ENCODE measurements around the gene HSPA1L.
"Not testable (repeated sequence)": the region's sequence is repeated elsewhere in the genome, so short reads cannot be mapped to it uniquely, and the experiment has no call there.

Gene HSPA1L

DNA sequence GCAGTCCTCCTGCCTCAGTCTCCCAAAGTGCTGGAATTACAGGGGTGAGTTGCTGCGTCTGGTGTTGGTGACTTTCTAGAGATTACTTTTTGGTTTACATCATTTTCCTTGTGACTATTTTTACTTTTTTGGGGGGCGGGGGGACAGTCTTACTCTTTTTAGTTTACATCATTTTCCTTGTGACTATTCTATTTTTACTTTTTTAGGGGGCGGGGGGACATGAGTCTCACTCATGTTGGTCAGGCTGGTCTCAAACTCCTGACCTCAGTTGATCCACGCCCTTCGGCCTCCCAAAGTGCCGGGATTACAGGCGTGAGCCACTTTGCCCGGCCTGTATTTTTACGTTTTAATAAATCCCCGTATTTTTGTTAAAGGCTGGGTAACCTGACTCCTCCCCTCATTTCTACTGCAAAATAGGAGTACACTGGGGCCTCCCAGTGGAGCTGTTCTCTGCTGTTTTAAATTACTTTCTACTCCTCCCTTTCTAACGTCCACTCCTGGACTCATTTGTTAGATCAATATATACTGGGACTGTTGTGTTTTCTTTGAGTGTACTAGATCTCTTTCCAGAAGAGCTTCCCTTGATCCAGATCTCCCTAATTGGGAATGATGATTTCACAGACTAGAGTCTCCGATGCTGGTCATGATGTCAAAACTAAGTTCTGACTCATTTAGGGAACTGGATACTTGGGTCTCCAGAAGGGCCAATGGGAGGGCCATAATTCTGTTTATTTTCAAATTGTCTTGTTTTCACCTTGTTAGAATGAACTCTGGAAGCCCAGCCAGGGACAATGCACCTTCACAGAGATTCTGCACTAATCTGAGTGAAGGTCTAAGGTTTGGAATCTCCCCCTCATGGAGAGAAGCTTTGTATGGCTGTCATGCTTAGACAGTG is 21.6 kb upstream of the HSPA1L start:
- no peak for DNase-seq

DNA sequence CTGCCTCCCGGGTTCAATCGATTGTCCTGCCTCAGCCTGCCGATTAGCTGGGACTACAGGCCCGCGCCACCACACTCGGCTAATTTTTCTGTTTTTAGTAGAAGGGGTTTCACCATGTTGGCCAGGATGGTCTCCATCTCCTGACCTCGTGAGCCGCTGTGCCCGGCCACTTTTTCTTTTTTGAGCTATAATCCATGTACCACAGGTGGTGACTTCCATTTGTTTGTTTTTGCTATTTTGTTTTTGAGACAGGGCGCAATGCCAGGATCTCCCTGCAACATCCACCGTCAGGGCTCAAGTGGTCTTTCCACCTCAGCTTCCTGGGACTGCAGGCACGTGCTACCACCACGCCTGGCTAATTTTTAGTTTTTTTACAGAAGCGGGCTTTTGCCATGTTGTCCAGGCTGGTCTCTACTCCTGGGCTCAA is 21.0 kb upstream of the HSPA1L start:
- no peak for DNase-seq

DNA sequence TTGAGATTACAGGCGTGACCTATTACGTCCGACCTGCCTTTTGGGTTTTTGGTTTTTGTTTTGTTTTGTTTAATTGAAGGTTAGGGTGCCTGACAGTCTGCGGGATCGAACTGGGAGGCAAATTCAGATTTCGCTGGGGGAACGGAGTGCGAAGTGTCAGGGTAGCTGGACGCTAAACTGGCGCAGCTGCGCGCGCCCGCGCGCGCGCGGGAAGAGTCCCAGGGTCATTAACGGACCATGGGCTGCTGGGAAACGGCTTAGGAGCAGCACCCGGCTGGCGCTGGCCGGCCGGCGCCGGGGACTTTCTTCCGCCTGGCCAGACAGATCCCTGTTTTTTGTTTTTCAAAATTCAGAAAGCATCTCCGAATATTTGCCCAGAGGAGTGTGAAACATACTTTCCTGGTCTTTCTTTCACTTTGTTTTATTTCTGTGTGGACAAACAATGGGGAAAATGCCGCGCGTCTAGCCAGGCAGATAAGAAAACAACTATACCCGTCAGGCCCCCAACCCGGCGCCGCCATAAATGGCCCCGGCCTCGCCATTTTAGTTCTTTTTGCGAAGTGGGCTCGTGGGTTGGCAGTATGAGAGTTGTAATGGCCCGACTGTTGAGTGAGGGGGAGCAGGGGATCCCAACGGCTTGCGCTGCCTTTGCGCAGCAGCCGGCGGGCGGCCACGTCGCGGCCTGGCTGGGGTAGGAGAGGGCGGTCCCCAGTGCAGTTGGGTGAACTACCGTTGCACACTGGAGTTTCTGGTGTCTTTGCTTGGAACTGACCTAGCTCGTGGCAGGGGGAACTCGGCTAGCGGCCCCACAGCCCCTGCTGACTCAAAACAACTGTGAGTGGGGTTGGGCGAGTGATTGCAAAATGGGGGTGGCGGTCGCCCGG is 19.5 kb upstream of the HSPA1L start:
- DNase-seq: peak; percentile 41

DNA sequence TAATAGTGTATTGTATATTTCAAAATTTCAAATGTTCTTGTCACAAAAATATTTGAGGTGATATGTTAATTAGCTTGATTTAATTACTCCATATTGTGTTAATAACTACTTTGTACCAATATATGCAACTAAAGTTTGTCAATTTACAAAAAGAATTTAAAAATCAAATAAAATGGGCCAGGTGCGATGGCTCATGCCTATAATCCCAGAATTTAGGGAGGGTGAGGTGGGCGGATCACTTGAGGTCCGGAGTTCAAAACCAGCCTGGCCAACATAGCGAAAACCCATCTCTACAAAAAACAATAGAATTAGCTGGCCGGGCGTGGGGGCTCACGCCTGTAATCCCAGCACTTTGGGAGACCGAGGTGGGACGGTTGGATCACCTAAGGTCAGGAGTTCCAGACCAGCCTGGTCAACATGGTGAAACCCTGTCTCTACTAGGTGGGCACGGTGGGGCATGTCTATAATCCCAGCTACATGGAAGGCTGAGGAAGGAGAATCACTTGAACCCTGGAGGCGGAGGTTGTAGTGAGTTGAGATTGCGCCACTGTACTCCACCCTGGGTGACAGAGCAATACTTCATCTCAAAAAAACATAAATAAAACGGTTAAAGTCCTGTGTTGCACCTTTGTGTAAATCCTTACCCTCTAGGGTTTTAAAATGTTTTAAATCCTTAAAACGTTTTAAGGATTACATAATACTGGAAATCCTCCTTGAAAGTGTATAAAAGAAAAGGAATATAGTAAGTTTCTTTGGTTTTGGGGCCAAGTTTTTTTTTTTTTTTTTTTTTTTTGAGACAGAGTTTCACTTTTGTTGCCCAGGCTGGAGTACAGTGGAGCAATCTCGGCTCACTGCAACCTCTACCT is 16.5 kb upstream of the HSPA1L start:
- no peak for DNase-seq

DNA sequence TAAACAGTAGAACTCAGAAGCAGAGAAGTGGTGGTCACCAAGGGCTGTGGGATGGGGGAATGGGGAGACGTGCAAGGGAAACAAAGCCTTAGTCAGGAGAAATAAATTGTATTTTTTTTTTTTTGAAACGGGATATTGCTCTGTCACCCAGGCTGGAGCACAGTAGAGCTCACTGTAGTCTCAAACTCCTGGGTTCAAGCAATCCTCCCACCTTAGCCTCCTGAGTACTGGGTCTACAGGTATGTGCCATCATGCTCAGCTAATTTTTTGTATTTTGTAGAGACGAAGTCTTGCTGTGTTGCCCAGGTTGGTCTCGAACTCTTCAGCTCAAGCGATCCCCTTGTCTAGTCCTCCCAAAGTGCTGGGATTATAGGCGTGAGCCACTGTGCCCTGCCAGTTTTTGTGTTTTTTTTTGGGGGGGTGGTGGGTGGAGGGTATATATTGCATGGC is 15.8 kb upstream of the HSPA1L start:
- DNase-seq: no peak

DNA sequence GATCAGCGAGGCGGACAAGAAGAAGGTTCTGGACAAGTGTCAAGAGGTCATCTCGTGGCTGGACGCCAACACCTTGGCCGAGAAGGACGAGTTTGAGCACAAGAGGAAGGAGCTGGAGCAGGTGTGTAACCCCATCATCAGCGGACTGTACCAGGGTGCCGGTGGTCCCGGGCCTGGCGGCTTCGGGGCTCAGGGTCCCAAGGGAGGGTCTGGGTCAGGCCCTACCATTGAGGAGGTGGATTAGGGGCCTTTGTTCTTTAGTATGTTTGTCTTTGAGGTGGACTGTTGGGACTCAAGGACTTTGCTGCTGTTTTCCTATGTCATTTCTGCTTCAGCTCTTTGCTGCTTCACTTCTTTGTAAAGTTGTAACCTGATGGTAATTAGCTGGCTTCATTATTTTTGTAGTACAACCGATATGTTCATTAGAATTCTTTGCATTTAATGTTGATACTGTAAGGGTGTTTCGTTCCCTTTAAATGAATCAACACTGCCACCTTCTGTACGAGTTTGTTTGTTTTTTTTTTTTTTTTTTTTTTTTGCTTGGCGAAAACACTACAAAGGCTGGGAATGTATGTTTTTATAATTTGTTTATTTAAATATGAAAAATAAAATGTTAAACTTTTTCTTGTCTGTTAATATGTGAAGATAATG is 14.7 kb upstream of the HSPA1L start:
- peak; percentile 40 for DNase-seq

DNA sequence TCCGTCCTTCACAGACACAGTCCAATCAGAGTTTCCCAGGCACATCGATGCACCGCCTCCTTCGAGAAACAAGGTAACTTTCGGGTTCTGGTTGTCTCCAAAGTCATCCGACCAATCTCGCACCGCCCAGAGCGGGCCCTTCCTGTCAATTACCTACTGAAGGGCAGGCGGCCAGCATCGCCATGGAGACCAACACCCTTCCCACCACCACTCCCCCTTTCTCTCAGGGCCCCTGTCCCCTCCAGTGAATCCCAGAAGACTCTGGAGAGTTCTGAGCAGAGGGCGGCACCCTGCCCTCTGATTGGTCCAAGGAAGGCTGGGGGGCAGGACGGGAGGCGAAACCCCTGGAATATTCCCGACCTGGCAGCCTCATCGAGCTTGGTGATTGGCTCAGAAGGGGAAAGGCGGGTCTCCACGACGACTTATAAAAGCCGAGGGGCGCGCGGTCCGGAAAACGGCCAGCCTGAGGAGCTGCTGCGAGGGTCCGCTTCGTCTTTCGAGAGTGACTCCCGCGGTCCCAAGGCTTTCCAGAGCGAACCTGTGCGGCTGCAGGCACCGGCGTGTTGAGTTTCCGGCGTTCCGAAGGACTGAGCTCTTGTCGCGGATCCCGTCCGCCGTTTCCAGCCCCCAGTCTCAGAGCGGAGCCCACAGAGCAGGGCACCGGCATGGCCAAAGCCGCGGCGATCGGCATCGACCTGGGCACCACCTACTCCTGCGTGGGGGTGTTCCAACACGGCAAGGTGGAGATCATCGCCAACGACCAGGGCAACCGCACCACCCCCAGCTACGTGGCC is 12.4 kb upstream of the HSPA1L start, which contains the start of gene HSPA1B:
Gene HSPA1B, plus strand, starts transcription at position 453 of the 794 bp plus-strand sequence. Its CDS starts 213 bp downstream, at position 666.
- peak; percentile 99 for DNase-seq

DNA sequence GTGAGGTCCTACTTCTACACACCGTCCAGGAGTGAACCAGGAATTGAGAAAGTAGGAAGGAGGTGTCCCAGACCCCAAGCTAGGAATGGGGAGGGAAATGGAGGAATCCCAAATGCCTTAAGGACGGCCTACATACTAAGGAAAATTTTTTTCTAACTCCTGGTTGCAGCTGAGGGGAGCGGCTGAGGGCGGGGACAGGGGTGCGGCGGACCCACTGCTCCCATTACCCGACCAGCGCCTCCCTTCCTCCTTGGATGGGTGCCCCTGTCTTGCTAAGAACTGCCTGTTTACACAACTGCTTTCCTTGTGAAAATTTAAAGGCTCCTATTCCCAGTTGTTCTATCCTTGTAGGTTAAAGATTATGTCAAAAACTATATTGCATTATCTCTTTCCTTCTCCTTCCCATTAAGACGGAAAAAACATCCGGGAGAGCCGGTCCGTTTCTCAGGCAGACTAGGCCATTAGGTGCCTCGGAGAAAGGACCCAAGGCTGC is 11.8 kb upstream of the HSPA1L start:
- no peak for DNase-seq

DNA sequence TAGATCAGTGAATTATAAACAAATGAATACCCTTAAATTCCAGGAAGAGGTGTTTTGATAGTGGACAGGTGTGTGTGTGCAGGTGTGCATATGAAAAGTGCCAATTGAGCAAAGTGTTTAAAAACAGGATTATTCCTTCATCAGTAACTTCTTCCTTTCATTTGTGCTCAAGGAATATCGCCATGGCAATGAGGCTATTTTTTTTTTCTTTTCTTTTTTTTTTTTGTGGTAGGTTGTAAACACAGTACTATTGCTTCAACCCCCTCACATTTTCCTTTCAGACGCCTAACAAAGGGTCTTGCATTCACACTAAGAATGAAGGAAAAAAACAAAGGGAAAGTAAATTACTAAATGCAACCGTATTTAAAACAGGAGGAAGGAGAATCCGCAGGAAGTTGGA is 10.5 kb upstream of the HSPA1L start:
- DNase-seq: no peak

DNA sequence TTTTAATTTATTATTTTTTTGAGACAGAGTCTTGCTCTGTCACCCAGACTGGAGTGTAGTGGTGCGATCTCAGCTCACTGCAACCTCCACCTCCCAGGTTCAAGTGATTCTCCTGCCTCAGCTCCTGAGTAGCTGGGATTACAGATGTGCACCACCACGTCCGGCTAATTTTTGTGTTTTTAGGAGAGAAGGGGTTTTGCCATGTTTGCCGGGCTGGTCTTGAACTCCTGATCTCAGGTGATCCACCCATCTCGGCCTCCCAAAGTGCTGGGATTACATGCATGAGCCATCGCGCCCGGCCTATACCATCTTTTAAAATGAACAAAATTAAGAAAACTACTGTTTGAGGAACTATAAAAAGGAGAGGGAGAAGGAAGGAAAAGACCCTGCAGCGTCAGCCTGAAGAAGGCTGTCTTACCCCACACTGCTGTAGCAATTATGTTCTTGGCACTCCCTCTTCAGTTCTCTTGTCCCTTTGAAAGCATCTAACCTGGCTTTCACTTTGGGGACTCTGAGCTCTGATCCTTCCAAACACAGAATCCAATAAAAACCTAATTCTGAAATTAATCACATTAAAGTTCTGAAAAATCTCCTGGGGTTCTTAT is 8.6 kb upstream of the HSPA1L start:
- not testable (repeated sequence) for DNase-seq

DNA sequence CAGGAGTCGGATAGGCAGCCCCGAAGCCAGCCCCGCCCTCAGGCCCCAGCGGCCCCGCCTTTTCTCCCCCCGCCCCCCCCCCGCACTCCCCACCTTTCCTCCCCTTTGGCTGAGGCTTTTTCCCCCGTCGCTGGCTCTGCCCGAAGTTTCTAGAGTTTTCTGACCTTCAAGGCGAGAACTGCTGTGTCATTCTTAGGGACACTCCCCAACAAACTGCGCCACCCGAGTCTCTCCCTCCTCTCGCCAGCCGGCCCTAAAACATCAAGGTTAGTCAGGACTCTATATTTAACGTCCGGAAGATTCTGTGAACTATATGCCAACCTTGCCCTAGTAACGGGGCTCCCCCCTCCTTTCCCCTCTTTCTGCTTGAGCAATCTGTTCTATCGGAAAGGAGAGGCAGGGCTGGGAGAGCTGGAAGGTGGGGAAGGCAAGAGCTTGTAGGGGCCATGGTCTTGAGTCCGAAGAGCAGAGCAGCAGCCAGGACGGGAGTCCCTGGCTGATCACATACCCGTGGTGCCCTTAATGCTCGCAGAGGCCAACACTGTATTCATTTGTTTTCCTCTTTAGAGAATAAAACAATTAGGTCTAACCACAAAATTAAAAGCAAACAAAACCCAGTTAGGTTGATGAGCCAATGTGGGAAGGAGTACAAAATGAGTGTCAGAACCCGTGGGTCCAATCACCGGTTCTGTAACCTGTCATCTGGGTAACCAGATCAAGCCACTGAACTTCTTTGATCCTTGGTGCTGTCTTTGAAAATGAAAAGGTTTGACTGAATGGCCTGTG is 7.1 kb upstream of the HSPA1L start:
- no peak for DNase-seq

DNA sequence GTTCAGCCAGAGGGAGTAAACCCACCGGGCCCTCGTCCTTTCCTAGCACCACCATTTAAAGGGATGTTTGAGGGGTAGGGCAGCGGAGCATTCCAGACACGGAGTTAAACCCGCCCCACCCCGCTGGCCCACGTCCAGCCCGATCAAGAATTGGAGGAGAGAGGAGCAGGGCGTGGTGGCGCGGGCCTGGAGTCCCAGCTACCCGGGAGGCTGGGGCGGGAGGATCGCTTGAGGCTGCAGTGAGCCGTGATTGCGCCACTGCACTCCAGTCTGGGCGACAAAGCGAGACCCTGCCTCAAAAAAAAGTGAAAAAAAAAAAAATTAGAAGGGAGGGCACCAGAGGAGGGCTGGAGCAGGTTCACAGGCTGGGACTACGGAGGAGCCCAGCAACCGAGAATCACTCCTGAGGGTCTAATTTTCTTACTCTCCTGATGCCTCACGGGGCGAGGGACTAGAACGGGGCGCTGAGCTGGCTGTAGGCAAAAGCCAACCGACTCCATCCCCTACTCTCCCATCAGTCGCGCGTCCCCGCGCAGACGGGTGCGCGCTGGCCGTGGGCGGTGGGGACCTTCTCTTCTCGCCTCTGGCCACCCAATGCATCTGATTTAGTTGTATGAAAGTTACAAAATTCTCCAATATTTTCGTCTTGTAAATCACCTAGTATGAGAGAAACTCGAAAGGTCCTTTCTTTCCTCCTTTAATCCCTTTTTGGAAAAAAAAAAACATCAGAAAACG is 6.4 kb upstream of the HSPA1L start:
- no peak for DNase-seq

DNA sequence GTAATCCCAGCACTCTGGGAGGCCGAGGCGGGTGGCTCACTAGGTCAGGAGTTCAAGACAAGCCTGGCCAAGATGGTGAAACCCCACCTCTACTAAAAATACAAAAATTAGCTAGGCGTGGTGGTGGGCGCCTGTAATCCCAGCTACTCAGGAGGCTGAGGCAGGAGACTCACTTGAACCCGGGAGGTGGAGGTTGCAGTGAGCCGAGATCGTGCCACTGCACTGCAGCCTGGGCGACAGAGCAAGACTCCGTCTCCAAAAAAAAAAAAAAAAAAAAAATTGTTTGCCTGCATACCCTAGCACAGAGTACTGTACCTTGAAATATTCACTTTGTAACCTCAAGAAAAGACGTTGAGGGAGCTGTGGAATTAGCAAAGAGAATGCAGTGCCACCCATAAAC is 5.3 kb upstream of the HSPA1L start:
- not testable (repeated sequence) for DNase-seq

DNA sequence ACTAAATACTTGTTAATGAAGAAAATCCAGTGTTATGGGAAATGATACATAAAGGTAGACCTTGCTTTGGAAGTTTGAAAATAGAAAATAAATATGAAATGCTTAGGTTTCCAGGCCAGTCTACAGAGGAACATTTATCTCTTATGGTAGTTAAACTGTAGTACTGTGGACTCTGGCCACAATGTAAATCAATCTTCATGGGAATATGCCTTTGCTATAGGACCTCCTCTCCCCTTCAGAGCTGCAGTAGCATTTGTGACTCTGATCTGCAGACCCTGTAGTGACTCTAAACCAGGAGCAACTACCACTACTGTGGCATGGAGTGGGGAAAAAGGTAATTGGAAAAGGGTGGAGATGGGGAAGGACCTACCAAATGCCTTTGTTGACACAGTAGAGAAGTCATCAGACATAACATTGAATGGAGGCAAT is 4.8 kb upstream of the HSPA1L start:
- DNase-seq: no peak

DNA sequence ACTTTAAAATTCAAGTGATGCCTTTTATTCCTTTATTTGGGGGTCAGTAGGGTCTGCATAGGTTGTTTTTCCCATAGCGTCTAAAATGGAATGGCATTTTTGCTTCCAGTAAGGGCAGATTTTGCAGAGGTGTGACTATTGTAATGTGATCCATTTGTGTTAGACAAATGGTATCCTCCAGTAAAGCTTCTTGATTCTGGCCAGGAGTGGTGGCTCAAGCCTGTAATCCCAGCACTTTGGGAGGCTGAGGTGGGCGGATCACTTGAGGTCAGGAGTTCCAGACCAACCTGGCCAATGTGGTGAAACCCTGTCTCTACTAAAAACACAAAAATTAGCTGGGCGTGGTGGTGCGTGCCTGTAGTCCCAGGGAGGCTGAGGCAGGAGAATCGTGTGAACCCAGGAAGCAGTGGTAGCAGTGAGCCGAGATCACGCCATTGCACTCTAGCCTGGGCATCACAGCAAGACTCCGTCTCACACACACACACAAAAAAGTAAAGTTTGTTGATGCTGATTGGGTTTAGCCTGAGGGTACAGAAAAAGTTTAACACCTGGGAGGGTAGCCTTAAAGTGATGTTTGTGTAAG is 2.9 kb upstream of the HSPA1L start:
- not testable (repeated sequence) for DNase-seq

DNA sequence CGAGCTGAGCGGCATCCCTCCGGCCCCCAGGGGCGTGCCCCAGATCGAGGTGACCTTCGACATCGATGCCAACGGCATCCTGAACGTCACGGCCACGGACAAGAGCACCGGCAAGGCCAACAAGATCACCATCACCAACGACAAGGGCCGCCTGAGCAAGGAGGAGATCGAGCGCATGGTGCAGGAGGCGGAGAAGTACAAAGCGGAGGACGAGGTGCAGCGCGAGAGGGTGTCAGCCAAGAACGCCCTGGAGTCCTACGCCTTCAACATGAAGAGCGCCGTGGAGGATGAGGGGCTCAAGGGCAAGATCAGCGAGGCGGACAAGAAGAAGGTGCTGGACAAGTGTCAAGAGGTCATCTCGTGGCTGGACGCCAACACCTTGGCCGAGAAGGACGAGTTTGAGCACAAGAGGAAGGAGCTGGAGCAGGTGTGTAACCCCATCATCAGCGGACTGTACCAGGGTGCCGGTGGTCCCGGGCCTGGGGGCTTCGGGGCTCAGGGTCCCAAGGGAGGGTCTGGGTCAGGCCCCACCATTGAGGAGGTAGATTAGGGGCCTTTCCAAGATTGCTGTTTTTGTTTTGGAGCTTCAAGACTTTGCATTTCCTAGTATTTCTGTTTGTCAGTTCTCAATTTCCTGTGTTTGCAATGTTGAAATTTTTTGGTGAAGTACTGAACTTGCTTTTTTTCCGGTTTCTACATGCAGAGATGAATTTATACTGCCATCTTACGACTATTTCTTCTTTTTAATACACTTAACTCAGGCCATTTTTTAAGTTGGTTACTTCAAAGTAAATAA is 2.2 kb upstream of the HSPA1L start:
- not testable (repeated sequence) for DNase-seq

DNA sequence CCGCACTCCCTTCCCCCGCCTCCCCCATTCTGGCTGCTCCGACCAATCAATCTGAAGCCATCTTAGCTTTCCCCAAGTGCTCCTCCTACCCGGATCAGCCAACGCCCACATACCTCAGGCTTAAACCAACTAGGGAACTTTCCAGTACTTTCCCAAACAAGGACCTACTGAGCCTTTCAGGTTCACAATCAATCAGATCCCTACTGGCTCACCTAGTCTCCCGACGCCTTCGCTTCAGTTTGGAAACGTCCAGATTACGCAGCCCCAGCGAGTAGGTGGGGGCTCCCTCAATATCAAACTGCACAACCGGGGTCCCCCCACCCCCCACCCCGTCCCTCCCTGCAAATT is 432 bp downstream of the HSPA1L start:
- peak; percentile 85 for DNase-seq

DNA sequence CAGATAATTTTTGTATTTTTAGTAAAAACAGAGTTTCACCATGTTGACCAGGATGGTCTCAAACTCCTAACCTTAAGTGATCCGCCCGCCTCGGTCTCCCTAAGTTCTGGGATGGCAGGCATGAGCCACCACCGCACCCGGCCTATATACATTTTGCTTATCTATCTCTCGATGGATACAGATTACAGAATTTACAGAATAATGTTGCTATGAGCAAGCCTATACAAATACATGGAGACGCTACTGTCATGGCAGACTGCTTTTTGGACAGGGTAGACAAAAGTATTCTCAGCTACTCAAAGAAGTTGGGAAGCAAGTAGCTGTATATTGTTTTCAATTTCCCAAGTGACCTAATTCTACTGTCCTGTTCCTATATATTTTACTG is 1.6 kb downstream of the HSPA1L start:
- DNase-seq: no peak

All from NCI-H1436 treated with DMSO at 0.1 percent for 48 hours (cell line).